SK-N-SH (cell line): ENCODE measurements around the gene LBHD1. TPM values are rescaled to one million over a fixed set of nuclear protein-coding genes. Genes with fewer than 3 reads are reported as not detected.

Source experiments
- CTCF ChIA-PET: fragments of 300-600, 350-600 bp; formaldehyde crosslinking; extraction: SDS; loops from one replicate; lab custom pipeline; 2021; lab: Yijun Ruan, JAX
- POLR2A ChIA-PET: fragments of 350-600 bp; sonication (Branson Sonifier 250); formaldehyde crosslinking; extraction: SDS; loops from one replicate; lab custom pipeline; 2020; ENCODE audit warnings: antibody characterized with exemption, inconsistent platforms; lab: Yijun Ruan, JAX
- DNase-seq: peaks from one replicate; pipeline ENCODE4 v3.0.0; 2012
- H2AFZ ChIP-seq: fragments of 200-600 bp; sonication (generic); 2 replicates; pipeline ENCODE4 v1.8.1; 2016; ENCODE audit warnings: antibody characterized with exemption, mild to moderate bottlenecking, low read depth
- H3F3A ChIP-seq: fragments of 200-600 bp; sonication (generic); replicated peaks from 2 replicates; pipeline ENCODE3; 2016; ENCODE audit warnings: antibody characterized with exemption, mild to moderate bottlenecking; ENCODE audit not compliant: insufficient read depth
- H3K27ac ChIP-seq, 2 experiments: fragments of 200-500 bp in 1 of 2; fragments of 200-600 bp in 1 of 2; sonication (Bioruptor generic) in 1 of 2; sonication (generic), shearing (Covaris generic) in 1 of 2; 2 replicates each; pipeline versions ENCODE4 v1.5.1 to v1.6.1; 2014 to 2016; ENCODE audit warnings: low read depth in 2 of 2, inconsistent platforms in 1 of 2, low read length in 1 of 2, mild to moderate bottlenecking in 1 of 2, mixed read lengths in 1 of 2
- H3K27me3 ChIP-seq: fragments of 200-600 bp; sonication (generic), shearing (Covaris generic); 2 replicates; pipeline ENCODE4 v1.6.1; 2016; ENCODE audit warnings: mixed run types; ENCODE audit not compliant: insufficient read depth
- H3K36me3 ChIP-seq, 2 experiments: fragments of 200-500 bp in 1 of 2; fragments of 200-600 bp in 1 of 2; sonication (Bioruptor generic) in 1 of 2; sonication (generic) in 1 of 2; replicated peaks in 1 of 2; 2 replicates each; pipeline versions ENCODE3 to v1.5.1; 2014 to 2016; ENCODE audit warnings: low read length in 1 of 2, mild to moderate bottlenecking in 1 of 2; ENCODE audit not compliant: insufficient read depth in 2 of 2, control insufficient read depth in 1 of 2
- H3K4me1 ChIP-seq, 2 experiments: fragments of 200-500 bp in 1 of 2; fragments of 200-600 bp in 1 of 2; sonication (Bioruptor generic) in 1 of 2; sonication (generic), shearing (Covaris generic) in 1 of 2; 2 replicates each; pipeline versions ENCODE4 v1.5.1 to v1.6.1; 2014 to 2016; ENCODE audit warnings: low read depth in 1 of 2, low read length in 1 of 2, mixed run types in 1 of 2; ENCODE audit not compliant: insufficient read depth in 2 of 2, control insufficient read depth in 1 of 2
- H3K4me2 ChIP-seq: fragments of 200-600 bp; sonication (generic), shearing (Covaris generic); 2 replicates; pipeline ENCODE4 v1.6.1; 2017; ENCODE audit warnings: mixed run types
- H3K4me3 ChIP-seq, 2 experiments: fragments of 200-500 bp in 1 of 2; fragments of 200-600 bp in 1 of 2; sonication (Bioruptor generic) in 1 of 2; sonication (generic), shearing (Covaris generic) in 1 of 2; 2 replicates each; pipeline versions ENCODE4 v1.5.1 to v1.8.1; 2014 to 2016; ENCODE audit warnings: low read depth in 2 of 2, inconsistent platforms in 1 of 2, low read length in 1 of 2, mild to moderate bottlenecking in 1 of 2, mixed read lengths in 1 of 2, moderate library complexity in 1 of 2
- H3K79me2 ChIP-seq: fragments of 200-600 bp; sonication (generic); 2 replicates; pipeline ENCODE4 v1.8.1; 2017; ENCODE audit warnings: mild to moderate bottlenecking; ENCODE audit not compliant: insufficient read depth
- H3K9ac ChIP-seq: fragments of 200-600 bp; sonication (generic); 2 replicates; pipeline ENCODE4 v1.6.1; 2017; ENCODE audit warnings: mixed run types
- H3K9me2 ChIP-seq: fragments of 200-600 bp; sonication (generic); 2 replicates; pipeline ENCODE4 v1.6.1; 2017; ENCODE audit warnings: mixed run types
- H3K9me3 ChIP-seq: fragments of 200-600 bp; sonication (generic); 2 replicates; pipeline ENCODE4 v1.6.1; 2017; ENCODE audit warnings: mixed run types, mild to moderate bottlenecking, moderate library complexity
- H4K20me1 ChIP-seq: fragments of 200-600 bp; sonication (generic); 2 replicates; pipeline ENCODE4 v1.6.1; 2017; ENCODE audit warnings: mild to moderate bottlenecking, mixed run types; ENCODE audit not compliant: insufficient read depth
- EZH2phosphoT487 ChIP-seq: fragments of 200-600 bp; sonication (generic); IDR thresholded peaks from 2 replicates; pipeline ENCODE4 v1.6.1; 2017; ENCODE audit warnings: low read depth, mixed run types, mild to moderate bottlenecking, antibody characterized with exemption, moderate library complexity, borderline replicate concordance
- FOXM1 ChIP-seq: IDR thresholded peaks from 2 replicates; pipeline ENCODE4 v1.4.0; 2012; ENCODE audit warnings: low read depth, mild to moderate bottlenecking
- GABPA ChIP-seq: IDR thresholded peaks from 2 replicates; pipeline ENCODE4 v1.4.0; 2012; ENCODE audit warnings: low read depth, mild to moderate bottlenecking
- JUND ChIP-seq: IDR thresholded peaks from 2 replicates; pipeline ENCODE4 v1.4.0; 2012
- NRF1 ChIP-seq: IDR thresholded peaks from 2 replicates; pipeline ENCODE4 v1.6.1; 2012; ENCODE audit warnings: low read depth, mild to moderate bottlenecking, low read length
- RCOR1 ChIP-seq: fragments of 150-350 bp; IDR thresholded peaks from 2 replicates; pipeline ENCODE4 v1.6.1; 2017; ENCODE audit warnings: antibody characterized with exemption, low read length
- RXRA ChIP-seq: IDR thresholded peaks from 2 replicates; pipeline ENCODE4 v1.4.0; 2012; ENCODE audit warnings: low read depth, mild to moderate bottlenecking, borderline replicate concordance
- SIN3A ChIP-seq: IDR thresholded peaks from 2 replicates; pipeline ENCODE4 v1.6.1; 2012; ENCODE audit warnings: low read depth, mild to moderate bottlenecking, low read length, moderate library complexity, borderline replicate concordance
- TAF1 ChIP-seq: IDR thresholded peaks from 2 replicates; pipeline ENCODE4 v1.6.1; 2012; ENCODE audit warnings: low read depth, mild to moderate bottlenecking, low read length, moderate library complexity, borderline replicate concordance
- TCF12 ChIP-seq: IDR thresholded peaks from 2 replicates; pipeline ENCODE4 v1.4.0; 2012
- TEAD4 ChIP-seq: IDR thresholded peaks from 2 replicates; pipeline ENCODE4 v1.4.0; 2012; ENCODE audit warnings: mild to moderate bottlenecking, borderline replicate concordance; ENCODE audit not compliant: insufficient read depth
- WGBS: methylation state at CpG from one replicate; pipeline ENCODE4 v1.1.6; 2017; ENCODE audit warnings: low lambda C conversion rate; 5-methylcytosine and 5-hydroxymethylcytosine counted together
- polyA plus RNA-seq, 3 experiments: library from polyadenylated mRNA; depleted of rRNA; stranded (reverse); fragments of >200 nt; gene quantifications; 2 replicates each; pipeline ENCODE4 v1.2.3, GENCODE V29; 2012
- TF ChIP-seq, protein P1 (sequence below): fragments of 200-600 bp; sonication (generic); IDR thresholded peaks from 2 replicates; pipeline ENCODE4 v1.6.1; 2017; ENCODE audit warnings: antibody characterized with exemption, mild to moderate bottlenecking, moderate library complexity
- TF ChIP-seq, protein P2 (sequence below): fragments of 150-350 bp; IDR thresholded peaks from 2 replicates; pipeline ENCODE4 v1.6.1; 2016; ENCODE audit warnings: mild to moderate bottlenecking, low read depth, low read length
- TF ChIP-seq, protein P3 (sequence below): fragments of 150-350 bp; IDR thresholded peaks from 2 replicates; pipeline ENCODE4 v1.6.1; 2017; ENCODE audit warnings: antibody characterized with exemption, low read length, low read depth, borderline replicate concordance

Gene LBHD1
- polyA plus RNA-seq, 1 of the 3 experiments (the other 2 are of a cell fraction) = 9.7 TPM

GRCh38 chr11:62713343-62713742 is 41.3 kb upstream of the LBHD1 start:
- Histone ChIP-seq H3K27me3 (no peaks in the 10 kb centered on the region), H3K36me3 (peaks cover 69 to 74% of the 10 kb centered on the region in 2 experiments), H3K9me3 (no peaks in the 10 kb centered on the region), H3K9ac (no peak overlapping the region), H3K27ac (no peak overlapping the region), H3K4me3 (no peak overlapping the region), H3K4me1 (peaks cover 14 to 16% of the 10 kb centered on the region in 2 experiments; a peak in 3 of 4 replicates), H3K4me2 (no peak overlapping the region), H3K79me2 (peaks cover 34% of the 10 kb centered on the region), H3F3A (peaks cover 68% of the 10 kb centered on the region), H3K9me2 (no peaks in the 10 kb centered on the region), H4K20me1 (no peaks in the 10 kb centered on the region), H2AFZ (no peak overlapping the region)
- TF ChIP-seq, protein P1, sequence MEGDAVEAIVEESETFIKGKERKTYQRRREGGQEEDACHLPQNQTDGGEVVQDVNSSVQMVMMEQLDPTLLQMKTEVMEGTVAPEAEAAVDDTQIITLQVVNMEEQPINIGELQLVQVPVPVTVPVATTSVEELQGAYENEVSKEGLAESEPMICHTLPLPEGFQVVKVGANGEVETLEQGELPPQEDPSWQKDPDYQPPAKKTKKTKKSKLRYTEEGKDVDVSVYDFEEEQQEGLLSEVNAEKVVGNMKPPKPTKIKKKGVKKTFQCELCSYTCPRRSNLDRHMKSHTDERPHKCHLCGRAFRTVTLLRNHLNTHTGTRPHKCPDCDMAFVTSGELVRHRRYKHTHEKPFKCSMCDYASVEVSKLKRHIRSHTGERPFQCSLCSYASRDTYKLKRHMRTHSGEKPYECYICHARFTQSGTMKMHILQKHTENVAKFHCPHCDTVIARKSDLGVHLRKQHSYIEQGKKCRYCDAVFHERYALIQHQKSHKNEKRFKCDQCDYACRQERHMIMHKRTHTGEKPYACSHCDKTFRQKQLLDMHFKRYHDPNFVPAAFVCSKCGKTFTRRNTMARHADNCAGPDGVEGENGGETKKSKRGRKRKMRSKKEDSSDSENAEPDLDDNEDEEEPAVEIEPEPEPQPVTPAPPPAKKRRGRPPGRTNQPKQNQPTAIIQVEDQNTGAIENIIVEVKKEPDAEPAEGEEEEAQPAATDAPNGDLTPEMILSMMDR = no peak
- TF ChIP-seq NRF1 (no peak), EZH2phosphoT487 (no peak), TAF1 (no peak), SIN3A (no peak), RCOR1 (no peak), RXRA (no peak), GABPA (no peak)
- TF ChIP-seq, protein P2, sequence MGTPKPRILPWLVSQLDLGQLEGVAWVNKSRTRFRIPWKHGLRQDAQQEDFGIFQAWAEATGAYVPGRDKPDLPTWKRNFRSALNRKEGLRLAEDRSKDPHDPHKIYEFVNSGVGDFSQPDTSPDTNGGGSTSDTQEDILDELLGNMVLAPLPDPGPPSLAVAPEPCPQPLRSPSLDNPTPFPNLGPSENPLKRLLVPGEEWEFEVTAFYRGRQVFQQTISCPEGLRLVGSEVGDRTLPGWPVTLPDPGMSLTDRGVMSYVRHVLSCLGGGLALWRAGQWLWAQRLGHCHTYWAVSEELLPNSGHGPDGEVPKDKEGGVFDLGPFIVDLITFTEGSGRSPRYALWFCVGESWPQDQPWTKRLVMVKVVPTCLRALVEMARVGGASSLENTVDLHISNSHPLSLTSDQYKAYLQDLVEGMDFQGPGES = no peak
- ChIA-PET POLR2A (no interaction called here), CTCF (interaction anchor here (1.1 to 1.5 kb wide), 3 partner anchors 8 to 56 kb away, joined by 3 to 4 read pairs (median 4); no protein-coding TSS in a partner anchor)
- WGBS = 83% methylated on average over 2 of the region's 2 CpGs
- DNase-seq = no peak

- Histone ChIP-seq H3F3A (peaks cover 68% of the 10 kb centered on the region), H4K20me1 (no peaks in the 10 kb centered on the region), H3K9ac (no peak overlapping the region), H3K4me2 (no peak overlapping the region), H3K9me2 (no peaks in the 10 kb centered on the region), H3K9me3 (no peaks in the 10 kb centered on the region), H3K4me3 (no peak overlapping the region), H3K79me2 (peaks cover 29% of the 10 kb centered on the region), H2AFZ (no peak overlapping the region), H3K27me3 (no peaks in the 10 kb centered on the region), H3K4me1 (peaks cover 15 to 21% of the 10 kb centered on the region in 2 experiments; a peak in 3 of 4 replicates), H3K36me3 (peaks cover 64 to 71% of the 10 kb centered on the region in 2 experiments), H3K27ac (no peak overlapping the region; a peak in 1 of 4 replicates)
- ChIA-PET POLR2A (no interaction called here), CTCF (interaction anchor here (1.1 to 1.5 kb wide), 2 partner anchors 8 to 57 kb away, joined by 3 to 4 read pairs; no protein-coding TSS in a partner anchor)
- WGBS = 92% methylated on average over 3 of the region's 3 CpGs
- DNase-seq = no peak
- TF ChIP-seq, protein P3, sequence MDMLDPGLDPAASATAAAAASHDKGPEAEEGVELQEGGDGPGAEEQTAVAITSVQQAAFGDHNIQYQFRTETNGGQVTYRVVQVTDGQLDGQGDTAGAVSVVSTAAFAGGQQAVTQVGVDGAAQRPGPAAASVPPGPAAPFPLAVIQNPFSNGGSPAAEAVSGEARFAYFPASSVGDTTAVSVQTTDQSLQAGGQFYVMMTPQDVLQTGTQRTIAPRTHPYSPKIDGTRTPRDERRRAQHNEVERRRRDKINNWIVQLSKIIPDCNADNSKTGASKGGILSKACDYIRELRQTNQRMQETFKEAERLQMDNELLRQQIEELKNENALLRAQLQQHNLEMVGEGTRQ = no peak
- TF ChIP-seq TCF12 = no peak
- no peak for TF ChIP-seq TEAD4
- no peak for TF ChIP-seq NRF1
- TF ChIP-seq FOXM1 = no peak
- no peak for TF ChIP-seq JUND
These were observed 40.8 kb upstream of the LBHD1 start for GRCh38 chr11:62712861-62713260.
